Ascending aorta (tissue), 2 donors: ENCODE data around the gene MYL3. TPM values are rescaled to one million over a fixed set of nuclear protein-coding genes. Genes with fewer than 3 reads are reported as not detected.

Source experiments
- DNase-seq, 2 donors: peaks; one replicate each; pipeline ENCODE4 v3.0.0-alpha.2; 2019; ENCODE audit warnings: low spot score in 2 of 2
- H3K27ac ChIP-seq, 2 donors: fragments of 200-600 bp; sonication (generic); one replicate each; pipeline ENCODE4 v1.5.1; 2016 to 2017; ENCODE audit warnings: mild to moderate bottlenecking in 1 of 2
- H3K27me3 ChIP-seq: fragments of 200-600 bp; sonication (generic); one replicate; pipeline ENCODE4 v1.5.1; 2017
- H3K36me3 ChIP-seq, 2 donors: fragments of 200-600 bp; sonication (generic); one replicate each; pipeline ENCODE4 v1.5.1; 2016
- H3K4me1 ChIP-seq, 2 donors: fragments of 200-600 bp; sonication (generic); one replicate each; pipeline ENCODE4 v1.5.1; 2016 to 2017; ENCODE audit warnings: mild to moderate bottlenecking in 1 of 2
- H3K4me3 ChIP-seq, 2 donors: fragments of 200-600 bp; sonication (generic); one replicate each; pipeline ENCODE4 v1.5.1; 2016 to 2017; ENCODE audit warnings: mild to moderate bottlenecking in 1 of 2
- H3K9me3 ChIP-seq, 2 donors: fragments of 200-600 bp; sonication (generic); one replicate each; pipeline ENCODE4 v1.5.1; 2016
- CTCF ChIP-seq, 3 experiments: fragments of 200-600 bp in 2 of 3; fragments of 450-650 bp in 1 of 3; sonication (generic) in 2 of 3; IDR thresholded peaks; one replicate each; pipeline ENCODE4 v1.5.1; 2016 to 2019; ENCODE audit warnings: antibody characterized with exemption in 3 of 3, mild to moderate bottlenecking in 1 of 3, moderate library complexity in 1 of 3
- intact Hi-C: fragments of 100-400 bp; cut with DNase I; formaldehyde crosslinking; loops from one replicate; pipeline ENCODE4 v1.15.1; 2023
- total RNA-seq: library from RNA; depleted of rRNA; stranded (reverse); fragments of >200 nt; gene quantifications from one replicate; pipeline ENCODE4 v1.1.0, GENCODE V29; 2016

MYL3 gene
- total RNA-seq, 1 donor from 2014 or later: 3.6 TPM

DNA sequence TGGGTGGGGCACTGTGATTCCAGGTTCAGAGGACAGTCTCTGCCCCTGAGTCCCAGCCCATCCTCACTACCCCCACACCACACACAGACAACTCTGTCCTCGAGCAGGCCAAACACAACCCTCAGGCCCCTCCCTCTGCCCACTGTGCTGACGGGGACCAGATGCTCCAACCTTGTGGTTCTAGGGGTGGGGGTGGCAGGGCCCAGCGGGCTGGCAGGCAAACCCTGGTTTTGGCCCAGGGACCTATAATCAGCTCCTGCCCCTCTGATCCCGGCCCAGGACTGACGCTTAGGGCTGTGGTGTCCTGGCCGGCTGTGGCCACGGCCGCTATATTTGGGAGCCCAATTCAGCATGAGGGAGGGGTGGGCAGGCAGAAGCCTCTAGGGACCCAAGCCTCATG lies 5.0 kb upstream of the MYL3 start:
- Histone ChIP-seq H3K27ac (peak overlapping the region; percentile 23 to 73), H3K9me3 (no peaks in the 10 kb centered on the region), H3K27me3 (no peaks in the 10 kb centered on the region), H3K4me1 (peaks cover 15 to 29% of the 10 kb centered on the region in 2 donors), H3K4me3 (no peak overlapping the region), H3K36me3 (no peaks in the 10 kb centered on the region)
- no peak for DNase-seq
- TF ChIP-seq CTCF (IDR thresholded peaks at IDR 0.05): no peak
- intact Hi-C loops: no loop called here

- Histone ChIP-seq H3K36me3 (no peaks in the 10 kb centered on the region), H3K4me3 (peak overlapping the region in 1 of 2 donors; percentile 29), H3K27me3 (no peaks in the 10 kb centered on the region), H3K27ac (peak overlapping the region; percentile 39 to 74), H3K9me3 (no peaks in the 10 kb centered on the region), H3K4me1 (peaks cover 15 to 25% of the 10 kb centered on the region in 2 donors)
- intact Hi-C loops: loop anchor here (1.0 kb wide), 2 partner anchors 28 to 41 kb away; no protein-coding TSS in a partner anchor
- peak; percentile 53 to 93 for DNase-seq
- no peak for TF ChIP-seq CTCF (IDR thresholded peaks at IDR 0.05)
Measured at GRCh38 chr3:46867550-46867898, 4.3 kb upstream of the MYL3 start.

DNA sequence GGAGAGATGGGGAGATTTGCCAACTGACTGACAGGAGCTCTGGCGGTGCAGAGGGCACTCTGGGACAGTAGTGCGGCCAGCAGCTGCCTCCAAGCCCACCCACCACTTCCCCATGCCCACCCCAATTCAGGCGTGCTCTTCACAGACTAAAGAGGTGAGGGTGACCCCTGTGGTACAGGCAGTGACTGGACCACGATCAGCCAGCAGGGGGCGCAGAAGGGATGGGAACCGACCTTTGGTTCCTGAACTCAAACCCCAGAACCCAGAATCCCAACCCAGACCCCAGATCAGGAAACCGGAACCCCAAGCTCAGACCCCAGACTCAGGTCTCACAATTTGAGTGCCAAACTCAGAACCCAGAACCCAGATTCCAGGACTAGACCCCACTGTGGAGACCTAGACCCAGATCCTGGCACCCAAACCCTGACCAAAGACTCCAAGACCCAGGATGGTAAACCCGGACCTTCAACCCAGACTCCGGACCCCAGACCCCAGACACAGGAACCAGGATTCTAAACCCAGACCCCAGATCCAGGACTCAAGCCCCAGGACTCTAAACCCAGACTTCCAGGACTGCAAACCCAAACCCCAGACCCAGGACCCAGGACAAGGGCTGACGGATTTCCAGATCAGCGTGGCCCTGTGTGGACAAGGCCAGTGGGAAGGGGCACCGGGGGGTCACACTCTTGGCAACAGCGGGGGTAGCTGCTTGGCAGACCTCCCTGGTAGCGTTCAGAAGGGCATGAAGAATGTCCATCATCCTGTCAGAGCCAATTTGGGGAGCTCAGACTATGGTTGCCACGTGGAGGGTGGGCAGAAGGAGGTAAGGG lies 3.7 kb upstream of the MYL3 start:
- H3K27ac ChIP-seq: peak overlapping the region; percentile 39 to 74
- no peaks in the 10 kb centered on the region for H3K27me3 ChIP-seq
- H3K36me3 ChIP-seq: no peaks in the 10 kb centered on the region
- H3K9me3 ChIP-seq: no peaks in the 10 kb centered on the region
- peak in 1 of 2 donors; percentile 88 for DNase-seq
- peaks cover 15 to 25% of the 10 kb centered on the region in 2 donors for H3K4me1 ChIP-seq
- intact Hi-C loops: loop anchor here (1.0 kb wide), 3 partner anchors 28 to 162 kb away; no protein-coding TSS in a partner anchor
- TF ChIP-seq CTCF (IDR thresholded peaks at IDR 0.05): peak; percentile 82 to 93 (median 91)
- peak overlapping the region in 1 of 2 donors; percentile 29 for H3K4me3 ChIP-seq

DNA sequence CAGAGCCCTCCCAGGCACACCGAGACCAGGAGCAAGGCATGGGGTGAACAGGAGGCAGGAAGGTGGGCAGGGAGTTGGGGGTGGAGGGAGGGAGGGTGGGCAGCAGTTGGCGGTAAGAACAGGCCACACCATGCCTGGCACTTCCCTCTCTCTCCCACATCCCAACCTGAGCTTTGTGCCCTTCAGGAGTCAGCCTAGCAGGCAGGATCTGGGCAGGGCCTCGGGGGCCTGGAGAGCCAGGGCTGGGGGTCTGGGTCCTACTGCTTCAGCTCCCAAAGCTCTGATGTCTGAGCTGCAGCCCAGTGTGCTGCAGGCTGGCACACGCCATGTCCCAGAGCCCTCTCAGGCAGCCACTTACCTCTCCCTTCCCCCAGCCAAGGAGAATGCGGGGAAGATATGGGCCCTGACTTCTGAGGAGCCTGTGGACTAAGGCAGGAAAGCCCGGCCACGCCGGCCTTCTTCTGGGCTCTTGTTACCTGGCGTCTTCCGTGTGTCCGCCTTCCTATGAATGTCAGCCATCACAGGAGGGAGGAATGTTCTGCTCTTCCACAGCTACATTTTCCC lies 2.9 kb upstream of the MYL3 start:
- no peak overlapping the region for H3K27ac ChIP-seq
- no peak for DNase-seq

DNA sequence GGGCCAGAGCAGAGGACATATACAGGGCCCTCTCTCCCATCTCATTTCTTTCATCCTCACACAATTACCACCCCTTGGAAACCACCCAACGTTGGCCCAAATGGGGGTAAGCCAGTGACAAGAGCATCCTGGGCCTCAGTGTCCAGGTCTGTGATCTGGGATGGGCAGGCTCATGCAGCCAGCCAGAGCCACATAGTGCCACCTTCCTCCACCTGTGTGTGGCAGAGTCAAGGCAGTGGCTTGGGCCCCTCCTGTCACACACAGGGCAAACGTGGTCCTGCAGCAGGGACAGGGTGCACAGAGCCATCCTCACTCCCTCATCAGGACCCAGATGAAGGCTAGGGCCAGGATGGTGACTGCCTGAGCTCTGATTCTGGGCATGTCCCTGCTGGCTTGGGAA lies 2.3 kb upstream of the MYL3 start:
- no peak for DNase-seq
- no peak for TF ChIP-seq CTCF (IDR thresholded peaks at IDR 0.05)
- intact Hi-C loops: no loop called here

More for the DNA sequence above, 2.9 kb upstream of the MYL3 start:
- H3K9me3 ChIP-seq: no peaks in the 10 kb centered on the region
- intact Hi-C loops: loop anchor here (1.0 kb wide), 1 partner anchor 161 kb away; no protein-coding TSS in a partner anchor
- H3K36me3 ChIP-seq: no peaks in the 10 kb centered on the region
- H3K4me3 ChIP-seq: no peak overlapping the region
- H3K4me1 ChIP-seq: peaks cover 13 to 22% of the 10 kb centered on the region in 2 donors
- no peaks in the 10 kb centered on the region for H3K27me3 ChIP-seq
- TF ChIP-seq CTCF (IDR thresholded peaks at IDR 0.05): no peak

More for the DNA sequence above, 2.3 kb upstream of the MYL3 start:
- no peak overlapping the region for H3K4me3 ChIP-seq
- no peaks in the 10 kb centered on the region for H3K9me3 ChIP-seq
- H3K27ac ChIP-seq: peak overlapping the region in 1 of 2 donors; percentile 35
- H3K27me3 ChIP-seq: no peaks in the 10 kb centered on the region
- no peaks in the 10 kb centered on the region for H3K36me3 ChIP-seq
- peaks cover 12 to 22% of the 10 kb centered on the region in 2 donors for H3K4me1 ChIP-seq
